Measurements from ENCODE around the gene FN3KRP. TPM values are rescaled to one million over a fixed set of nuclear protein-coding genes. Genes with fewer than 3 reads are reported as not detected.

FN3KRP gene
- total RNA-seq, 1 donor, result 18.7 TPM

- no peak for TF ChIP-seq CTCF (IDR thresholded peaks at IDR 0.05; ENCODE audit: insufficient read depth, low read length)
- no peak for DNase-seq (ENCODE audit: low read depth)
Observed at GRCh38 chr17:82702231-82702927, 14.1 kb upstream of the FN3KRP start.

GRCh38 chr17:82703036-82703745, 13.3 kb upstream of the FN3KRP start:
- DNase-seq (ENCODE audit: low read depth), result no peak
- H3K4me3 ChIP-seq (ENCODE audit: low read depth, low read length), result no peak overlapping the region
- no peak for TF ChIP-seq CTCF (IDR thresholded peaks at IDR 0.05; ENCODE audit: insufficient read depth, low read length)

More at GRCh38 chr17:82702231-82702927, 14.1 kb upstream of the FN3KRP start:
- no peak overlapping the region for H3K4me3 ChIP-seq (ENCODE audit: low read depth, low read length)

GRCh38 chr17:82703935-82704865, 12.3 kb upstream of the FN3KRP start:
- no peak for TF ChIP-seq CTCF (IDR thresholded peaks at IDR 0.05; ENCODE audit: insufficient read depth, low read length)
- DNase-seq (ENCODE audit: low read depth), result no peak
- no peak overlapping the region for H3K4me3 ChIP-seq (ENCODE audit: low read depth, low read length)

- no peak for DNase-seq (ENCODE audit: low read depth)
- no peak overlapping the region for H3K4me3 ChIP-seq (ENCODE audit: low read depth, low read length)
- no peak for TF ChIP-seq CTCF (IDR thresholded peaks at IDR 0.05; ENCODE audit: insufficient read depth, low read length)
Observed at GRCh38 chr17:82704886-82705285, 11.6 kb upstream of the FN3KRP start.

- no peak overlapping the region for H3K4me3 ChIP-seq (ENCODE audit: low read depth, low read length)
- no peak for DNase-seq (ENCODE audit: low read depth)
- no peak for TF ChIP-seq CTCF (IDR thresholded peaks at IDR 0.05; ENCODE audit: insufficient read depth, low read length)
Observed at GRCh38 chr17:82705756-82706155, 10.8 kb upstream of the FN3KRP start.

- no peak for DNase-seq (ENCODE audit: low read depth)
- no peak for TF ChIP-seq CTCF (IDR thresholded peaks at IDR 0.05; ENCODE audit: insufficient read depth, low read length)
- H3K4me3 ChIP-seq (ENCODE audit: low read depth, low read length), result no peak overlapping the region
Observed at GRCh38 chr17:82709024-82709675, 7.4 kb upstream of the FN3KRP start.

Measured in fibroblast of the aortic adventitia (primary cell).